AG08396 (cell line): ENCODE measurements around the gene RHCG.

Experiments
- DNase-seq: peaks from one replicate; pipeline ENCODE4 v3.0.0; 2012; ENCODE audit warnings: low spot score, mixed read lengths

Gene RHCG

DNA sequence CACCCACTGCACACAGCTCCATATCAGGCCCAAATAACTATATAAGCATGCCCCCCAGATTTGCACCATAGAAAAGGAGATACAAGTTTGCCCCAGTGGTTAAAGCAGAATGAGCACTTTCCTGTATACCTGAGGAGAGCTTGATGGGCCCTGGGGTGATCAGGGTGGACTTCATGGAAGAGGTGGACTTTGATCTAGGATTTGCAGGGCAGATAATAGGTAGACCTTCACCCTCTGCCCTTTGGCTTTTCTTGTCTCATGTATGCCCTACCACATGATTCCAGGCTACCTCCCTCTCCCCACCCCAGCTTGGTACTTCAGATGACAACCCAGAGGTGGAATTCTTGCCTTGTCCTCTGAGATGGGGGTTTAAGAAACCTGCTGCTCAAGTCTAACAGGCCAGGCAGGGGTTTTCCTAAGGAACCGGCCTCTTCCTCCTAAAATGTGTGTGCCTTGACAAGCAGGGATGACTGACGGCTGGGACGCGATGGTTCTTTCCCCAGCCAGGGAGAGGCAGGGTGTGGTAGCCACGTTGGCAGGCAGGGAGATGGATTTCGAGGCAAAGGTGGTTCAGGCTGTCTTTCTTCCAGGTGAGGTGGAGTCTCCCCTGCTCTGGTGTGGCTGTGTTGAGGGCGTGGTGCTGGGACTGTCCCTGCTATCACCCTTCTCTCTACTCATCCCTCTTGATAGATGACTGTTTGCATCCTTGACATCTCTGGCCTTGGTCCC, 6.6 kb upstream of the RHCG start:
- DNase-seq: no peak

DNA sequence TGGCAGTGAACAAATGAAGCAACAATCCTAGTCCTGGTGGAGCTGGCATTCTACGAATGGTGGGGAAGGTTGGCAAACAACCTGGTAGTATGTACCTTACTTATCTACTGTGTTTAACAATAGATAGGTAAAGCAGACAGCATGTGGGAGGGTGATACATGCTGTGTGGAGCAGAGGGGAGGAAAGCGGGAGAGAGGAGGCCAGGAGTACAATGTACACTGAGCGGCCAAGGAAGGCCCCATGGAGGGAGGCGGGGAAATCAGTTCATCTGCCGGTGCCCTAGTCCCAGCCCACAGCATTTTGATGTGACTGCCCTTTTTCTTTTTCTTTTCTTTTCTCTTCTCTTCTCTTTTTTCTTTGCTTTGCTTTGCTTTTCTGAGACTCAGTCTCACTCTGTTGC, 5.3 kb upstream of the RHCG start:
- no peak for DNase-seq

DNA sequence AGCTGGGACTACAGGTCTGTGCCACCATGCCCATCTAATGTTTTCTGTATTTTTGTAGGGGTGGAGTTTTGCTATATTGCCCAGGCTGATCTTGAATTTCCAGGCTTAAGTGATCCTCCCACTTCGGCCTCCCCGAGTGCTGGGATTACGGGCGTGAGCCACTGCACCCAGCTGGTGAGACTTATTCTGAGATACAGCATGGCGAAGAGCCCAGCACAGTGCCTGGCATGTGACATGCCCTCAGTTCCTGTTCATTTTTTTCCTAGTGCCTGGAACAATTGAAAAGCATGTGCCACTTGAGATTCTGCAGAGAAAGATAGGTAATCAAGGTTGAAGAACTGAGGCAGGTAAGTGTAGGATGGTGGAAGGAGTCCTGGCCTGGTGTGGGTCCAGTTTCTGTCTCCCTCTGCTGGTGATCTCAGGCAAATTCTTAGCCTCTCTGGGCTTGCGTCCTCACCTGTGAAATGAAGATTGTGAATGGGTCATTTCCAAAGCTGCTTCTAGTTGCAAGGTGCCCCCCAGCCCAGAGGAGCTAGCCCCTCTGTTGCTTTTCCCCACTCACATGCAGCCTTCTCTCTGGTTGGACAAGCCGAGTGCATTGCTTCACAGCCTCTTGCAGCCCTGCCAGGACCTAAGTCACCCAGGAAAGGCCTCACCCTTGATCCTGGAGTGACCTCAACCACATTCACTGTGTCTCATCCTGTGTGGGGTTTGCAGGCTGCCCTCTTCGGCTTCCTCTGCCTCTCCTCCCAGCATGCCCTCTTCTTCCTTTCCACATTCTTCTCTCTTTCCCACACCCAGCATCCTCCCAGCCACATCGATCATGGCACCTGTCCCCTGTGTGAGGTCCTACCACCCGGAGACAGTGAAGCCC, 4.3 kb upstream of the RHCG start:
- DNase-seq: no peak

DNA sequence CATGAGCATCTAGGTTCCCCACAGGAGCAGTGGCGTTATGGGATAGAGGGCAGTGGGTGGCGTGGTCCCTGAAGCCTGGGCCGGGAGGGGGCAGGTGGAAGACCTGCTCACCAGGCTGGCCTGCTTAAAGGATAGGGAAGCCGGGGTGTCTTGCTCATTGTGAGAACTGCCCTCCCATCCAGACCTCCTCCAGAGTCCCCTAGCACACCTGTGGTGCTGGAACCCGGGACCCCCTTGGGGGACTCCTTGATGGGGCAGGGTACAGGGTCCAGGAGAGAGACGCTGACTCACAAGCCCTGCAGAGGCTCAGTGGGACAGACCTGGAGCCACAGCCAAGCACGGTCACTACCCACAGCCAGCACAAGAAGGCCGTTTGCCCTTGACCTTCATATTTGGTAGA, 2.8 kb upstream of the RHCG start:
- no peak for DNase-seq

DNA sequence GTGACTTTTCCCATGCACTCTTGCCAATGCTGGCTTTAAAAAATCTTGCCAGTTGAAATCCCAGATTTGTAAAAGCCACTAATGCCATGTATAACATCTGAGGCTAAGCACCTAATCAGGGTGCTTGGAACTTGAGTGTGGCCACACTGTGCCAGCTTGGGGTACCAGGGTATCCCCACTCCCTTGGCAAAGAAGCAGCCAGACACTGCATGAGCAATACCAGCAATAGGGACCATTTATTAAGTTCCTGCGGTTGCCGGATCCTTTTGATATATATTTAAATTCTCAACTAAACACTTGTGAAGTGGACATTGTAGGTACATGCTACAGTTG, 2.2 kb upstream of the RHCG start:
- DNase-seq: no peak

DNA sequence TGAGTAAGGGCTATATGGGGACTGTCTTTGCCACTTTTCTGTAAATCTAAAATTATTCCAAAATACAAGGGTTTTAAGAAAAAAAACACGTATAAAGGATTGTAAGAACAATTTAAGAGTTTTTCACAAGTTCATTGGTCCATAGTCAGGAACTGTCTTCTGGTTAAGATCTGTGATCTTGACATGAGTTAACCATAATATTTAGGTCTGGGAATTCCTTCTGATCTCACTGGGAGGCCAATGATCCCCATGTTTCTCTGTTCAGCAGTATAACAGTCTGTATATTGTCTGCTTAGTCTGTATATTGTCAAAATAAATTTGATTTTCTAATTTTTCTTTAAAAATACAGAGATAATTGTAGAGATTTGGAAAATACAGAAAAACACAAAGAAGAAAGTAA, 848 bp upstream of the RHCG start:
- no peak for DNase-seq

DNA sequence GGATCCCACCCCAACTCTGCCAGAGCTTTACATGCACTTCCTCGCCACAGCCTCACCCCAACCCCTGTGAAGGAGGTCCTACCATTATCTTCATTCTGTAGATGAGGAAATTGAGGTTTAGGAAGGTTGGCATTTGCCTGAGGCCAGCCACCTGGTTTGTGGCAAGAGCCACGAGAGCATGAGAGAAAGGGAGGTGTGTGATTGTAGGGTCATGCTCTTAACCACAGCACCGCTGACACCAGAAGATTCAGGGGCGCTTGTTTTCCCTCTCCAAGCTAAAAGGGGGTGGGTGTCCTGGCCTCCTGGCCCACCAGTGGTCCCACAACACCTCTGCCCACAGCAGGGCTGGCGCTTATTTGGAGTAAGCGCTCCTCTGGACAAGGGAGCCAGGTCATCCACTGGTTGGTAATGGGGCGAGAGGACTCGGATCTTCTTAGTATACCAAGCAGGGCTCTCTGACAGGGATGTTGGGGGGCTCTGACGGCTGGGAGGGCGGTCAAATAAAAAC, 691 bp downstream of the RHCG start:
- no peak for DNase-seq

DNA sequence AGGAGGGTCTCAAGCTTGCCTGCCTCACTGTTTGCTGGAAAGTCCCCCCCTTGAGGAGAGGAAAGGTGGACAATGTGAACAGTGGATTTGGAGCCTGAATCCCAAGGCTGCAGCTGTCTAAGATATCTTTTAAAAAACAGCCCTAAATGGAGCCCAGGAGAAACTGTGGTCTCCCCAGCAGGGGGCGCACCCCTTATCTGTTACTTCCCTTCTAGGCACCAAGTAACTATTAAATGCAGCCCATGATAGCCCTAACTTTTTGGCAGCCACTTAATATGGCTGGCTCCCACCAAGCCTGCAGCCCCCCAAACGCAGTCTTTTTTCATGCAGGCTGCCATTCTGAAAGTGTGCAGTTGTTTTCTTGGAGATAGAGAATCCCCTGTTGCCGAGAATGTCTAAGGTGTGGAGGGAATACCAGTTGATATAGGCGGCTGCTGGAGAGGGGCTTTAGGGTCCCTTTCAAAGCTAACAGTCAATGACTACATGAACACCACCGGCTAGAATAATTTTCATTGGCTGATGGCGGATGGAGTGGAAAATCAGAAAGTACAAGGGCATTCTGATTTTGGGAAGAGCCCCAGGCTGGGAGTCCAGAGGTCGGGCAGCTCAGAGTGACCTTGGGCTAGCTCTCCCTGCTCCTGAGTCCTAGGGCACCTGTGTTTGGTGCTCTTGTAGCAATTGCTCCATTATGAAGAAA, 1.3 kb downstream of the RHCG start:
- DNase-seq: no peak

DNA sequence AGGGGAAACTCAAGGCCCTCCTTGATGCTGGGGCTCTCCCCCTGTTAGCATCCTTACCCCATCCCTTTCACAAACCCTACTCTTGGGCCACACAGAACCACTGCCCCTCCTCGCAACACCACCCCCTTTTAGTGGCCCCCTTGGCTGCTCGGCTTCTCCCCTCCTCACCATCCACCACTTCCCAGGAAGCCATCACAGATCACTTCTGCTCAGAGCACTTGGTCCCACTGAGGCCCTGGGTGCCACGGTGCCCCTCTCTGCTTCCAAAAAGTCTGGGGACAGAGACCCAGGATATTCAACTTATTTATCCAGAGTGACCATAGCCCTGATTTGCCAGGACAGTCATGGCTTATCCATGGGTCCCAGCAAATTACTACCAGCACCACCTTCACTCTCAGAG, 2.4 kb downstream of the RHCG start:
- DNase-seq: no peak

DNA sequence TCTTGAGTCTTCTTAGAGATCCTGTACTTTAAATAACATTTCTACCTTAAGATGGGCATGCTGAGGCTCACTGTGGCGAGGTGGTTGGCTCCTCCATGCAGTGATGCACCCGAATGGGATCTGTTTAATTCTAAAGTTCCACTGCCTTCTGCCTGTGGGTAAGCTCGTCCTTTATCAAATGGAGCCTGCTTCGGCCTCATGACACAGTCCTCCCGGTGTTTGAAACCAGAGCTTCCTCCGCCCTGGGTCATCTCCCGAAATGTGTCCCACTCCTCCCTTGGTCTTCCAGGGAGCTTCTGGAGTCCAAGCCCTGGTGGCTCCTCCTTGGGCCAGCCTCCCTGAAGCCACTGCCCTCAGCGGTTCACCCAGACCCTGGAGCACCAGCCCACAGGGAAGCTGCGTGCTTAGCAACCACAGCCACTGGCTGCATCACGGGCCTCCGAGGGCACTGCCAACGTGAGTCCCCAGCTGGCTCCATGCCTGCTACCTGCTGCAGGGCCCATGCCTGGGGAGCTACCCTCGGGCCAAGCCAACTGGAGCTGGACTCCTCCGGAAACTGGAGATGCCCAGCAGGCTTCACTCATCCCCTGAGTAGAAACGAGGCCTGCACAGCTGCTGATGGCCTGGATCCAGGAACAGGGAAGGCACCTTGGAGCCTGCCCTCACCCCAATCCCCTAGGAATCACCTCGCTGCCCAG, 3.3 kb downstream of the RHCG start:
- DNase-seq: no peak

DNA sequence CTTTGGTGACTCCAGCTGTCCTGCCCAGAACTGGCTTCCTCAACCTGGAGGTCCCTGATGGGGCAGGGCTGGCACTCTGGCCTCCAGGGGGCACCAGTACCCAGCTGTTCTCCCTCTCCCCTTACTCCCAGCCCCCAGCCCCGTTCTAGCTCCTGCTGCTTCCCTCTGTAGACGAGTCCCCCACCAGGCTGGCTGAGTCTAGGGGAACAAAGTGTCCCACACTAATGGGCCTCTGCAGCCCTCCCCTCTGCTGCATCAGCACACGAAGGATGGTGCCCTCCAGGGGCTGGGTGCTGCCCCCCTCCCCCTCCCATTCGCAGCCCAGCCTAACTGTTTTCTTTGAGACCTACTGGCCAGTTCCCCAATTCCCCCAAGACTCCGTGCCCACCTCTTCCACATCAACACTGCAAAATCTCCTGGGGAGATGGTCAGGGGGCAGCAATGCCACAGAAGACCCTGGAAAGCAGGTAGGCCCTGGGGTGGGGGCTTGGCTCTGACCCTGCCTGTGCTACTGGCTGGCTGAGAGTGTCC, 4.2 kb downstream of the RHCG start:
- DNase-seq: no peak

DNA sequence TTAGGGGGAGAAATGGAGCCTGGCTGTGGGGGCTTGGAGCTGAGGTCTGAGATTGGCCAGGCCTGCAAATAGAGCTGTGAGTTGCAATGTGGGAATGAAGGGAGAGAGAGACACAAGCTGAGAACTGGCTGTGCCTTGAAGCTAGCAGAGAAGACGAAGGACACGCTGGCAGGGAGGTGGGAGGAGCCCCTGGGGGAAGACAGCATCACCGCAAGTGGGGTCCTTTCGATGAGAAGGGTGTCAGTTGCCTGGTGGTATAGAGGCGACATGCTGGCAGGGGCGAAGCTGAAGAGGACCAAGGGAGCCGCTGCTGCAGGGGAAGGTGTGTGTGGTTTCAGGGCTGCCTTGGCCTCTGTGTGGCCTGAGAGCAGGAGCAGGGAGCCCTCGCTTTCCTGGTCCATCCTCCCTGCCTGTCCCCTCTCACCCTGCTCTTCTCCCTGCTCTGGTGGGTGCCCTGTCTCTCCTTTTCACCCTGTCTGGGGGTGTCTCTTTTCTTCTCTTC, 5.5 kb downstream of the RHCG start:
- no peak for DNase-seq

DNA sequence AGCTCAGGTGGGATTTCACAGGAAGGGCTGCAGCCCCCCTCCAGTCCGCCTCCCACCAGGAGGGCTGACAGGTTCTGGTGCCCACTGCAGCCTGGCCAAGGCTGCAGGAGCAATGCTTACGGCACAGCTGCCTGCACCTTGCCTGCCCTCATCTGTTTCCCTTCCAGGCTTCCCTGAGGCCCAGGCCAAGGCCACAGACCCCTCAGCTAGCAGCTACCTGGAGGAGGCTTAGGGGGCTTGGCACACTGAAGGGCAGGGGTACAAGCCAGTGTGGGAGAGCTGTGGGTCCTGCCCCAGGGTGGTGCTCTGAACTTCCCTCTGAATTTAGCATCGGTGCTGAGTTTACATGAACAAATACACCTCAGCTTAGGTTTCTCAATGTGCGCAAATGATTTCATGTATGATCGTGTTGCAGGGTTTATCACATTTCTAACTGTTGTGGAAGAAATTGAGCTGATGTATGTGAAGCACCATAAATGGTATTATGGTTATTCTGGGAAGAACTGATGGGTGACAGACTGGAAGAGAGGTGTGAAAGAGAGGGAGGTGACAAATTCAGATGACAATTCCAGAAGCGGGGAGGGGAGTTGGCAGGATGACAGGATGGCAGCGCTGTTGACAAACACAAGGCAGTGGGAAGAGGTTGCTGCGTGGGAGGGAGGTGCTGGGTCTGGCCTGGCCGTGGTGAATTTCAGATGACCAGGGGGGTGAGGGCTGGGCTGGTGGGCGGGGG, 6.1 kb downstream of the RHCG start:
- no peak for DNase-seq

DNA sequence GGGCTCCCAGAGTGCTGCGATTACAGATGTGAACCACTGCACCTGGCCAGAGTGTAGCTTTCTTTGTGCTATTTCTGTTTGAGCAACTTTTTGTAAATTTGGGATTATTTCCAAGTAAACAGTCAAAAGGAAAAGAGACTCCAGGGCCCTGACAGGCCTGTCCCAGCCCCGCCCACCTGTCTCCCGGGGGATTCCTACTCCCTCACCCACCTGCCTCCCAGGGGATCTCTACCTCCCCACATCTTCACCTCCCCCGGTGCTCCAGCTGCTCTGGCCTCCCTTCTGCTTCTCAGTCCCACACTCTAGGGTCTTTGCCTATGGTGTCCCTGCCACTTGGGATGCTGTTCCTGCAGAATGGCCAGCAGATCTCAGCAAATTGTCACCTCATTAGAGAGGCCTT, 7.0 kb downstream of the RHCG start:
- no peak for DNase-seq

DNA sequence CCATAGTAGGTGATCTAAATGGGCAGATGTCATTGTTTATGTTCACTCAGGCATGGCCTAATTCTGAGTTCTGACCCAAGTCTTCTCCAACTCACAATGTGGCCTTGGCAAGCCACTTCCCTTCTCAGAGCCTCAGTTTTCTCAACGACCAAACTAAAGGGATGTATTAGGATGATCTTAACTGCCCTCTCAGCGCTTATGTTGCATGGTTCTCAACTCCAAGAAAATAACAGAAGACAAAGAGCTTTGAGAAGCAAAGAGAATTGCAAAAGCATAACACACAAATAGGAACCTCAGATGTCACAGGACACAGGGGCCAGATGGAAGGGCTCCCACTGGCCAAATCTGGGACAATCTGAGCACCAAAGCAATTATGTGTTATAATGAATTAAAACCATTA, 8.6 kb downstream of the RHCG start:
- no peak for DNase-seq

DNA sequence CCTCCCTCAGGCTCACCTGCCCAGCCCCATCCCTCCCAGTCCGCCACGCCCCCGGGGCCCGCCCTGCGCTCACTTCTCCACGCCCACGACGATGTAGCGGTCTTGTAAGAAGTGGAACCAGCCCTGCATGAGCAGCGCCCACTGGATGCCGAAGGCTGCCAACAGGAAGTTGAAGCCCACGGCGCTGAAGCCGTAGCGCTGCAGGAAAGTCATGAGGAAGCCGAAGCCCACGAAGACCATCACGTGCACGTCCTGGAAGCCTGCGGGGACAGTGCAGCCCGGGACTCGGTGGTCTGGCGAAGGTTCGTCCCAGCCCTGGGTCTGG, 9.7 kb downstream of the RHCG start:
- no peak for DNase-seq

DNA sequence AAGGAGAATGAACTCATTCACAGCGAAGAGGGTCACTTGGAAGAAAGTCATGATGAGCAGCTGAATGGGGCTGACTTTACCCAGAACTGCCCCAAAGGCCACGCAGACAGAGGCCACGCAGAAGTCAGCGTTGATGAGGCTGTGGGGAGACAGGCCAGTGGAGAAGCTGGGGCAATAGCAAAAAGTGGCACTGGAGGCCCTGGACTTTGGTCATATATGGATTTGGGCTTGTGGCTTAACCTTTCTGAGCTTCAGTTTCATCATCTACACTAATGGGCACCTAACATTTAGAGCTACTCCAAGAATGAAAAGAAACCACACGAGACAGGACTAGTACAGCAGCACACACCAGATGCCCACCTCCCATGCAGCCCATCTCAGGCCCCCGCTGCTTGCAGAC, 13.3 kb downstream of the RHCG start:
- no peak for DNase-seq

DNA sequence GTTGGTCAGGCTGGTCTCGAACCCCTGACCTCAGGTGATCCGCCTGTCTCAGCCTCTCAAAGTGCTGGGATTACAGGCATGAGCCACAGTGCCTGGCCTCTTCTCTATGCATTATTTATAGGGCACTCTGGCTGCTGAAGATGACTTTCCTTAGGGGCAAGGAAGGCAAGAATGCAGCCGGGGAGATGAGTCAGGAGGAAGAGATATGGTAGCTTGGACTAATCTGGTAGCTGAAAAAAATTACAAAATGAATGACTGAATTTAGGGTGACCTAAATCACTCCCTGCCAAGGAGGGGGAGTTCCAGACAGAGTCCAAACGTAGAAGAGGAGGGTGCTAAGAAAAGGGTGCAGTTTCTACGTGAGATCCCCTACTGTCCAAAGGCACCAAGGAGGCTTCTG, 14.2 kb downstream of the RHCG start:
- DNase-seq: no peak

DNA sequence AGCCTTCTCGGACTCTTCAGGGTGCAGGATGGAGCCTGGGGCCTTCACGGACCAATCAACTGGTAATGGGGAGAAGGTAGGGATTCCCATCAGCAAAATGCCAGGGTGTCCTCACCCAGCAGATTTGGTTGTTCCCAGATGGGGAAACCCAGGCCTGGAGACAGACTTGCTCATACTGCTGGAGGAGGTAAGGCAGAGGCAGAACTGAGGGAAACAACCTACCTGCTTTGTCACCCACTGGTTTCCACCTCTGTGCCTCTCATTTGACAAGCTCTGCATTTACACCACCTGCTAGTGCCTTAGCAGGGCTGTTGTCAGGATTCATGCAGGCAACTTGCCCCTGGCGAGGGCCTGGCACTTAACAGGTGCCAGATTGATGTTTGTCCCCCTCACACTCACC, 15.9 kb downstream of the RHCG start:
- no peak for DNase-seq

DNA sequence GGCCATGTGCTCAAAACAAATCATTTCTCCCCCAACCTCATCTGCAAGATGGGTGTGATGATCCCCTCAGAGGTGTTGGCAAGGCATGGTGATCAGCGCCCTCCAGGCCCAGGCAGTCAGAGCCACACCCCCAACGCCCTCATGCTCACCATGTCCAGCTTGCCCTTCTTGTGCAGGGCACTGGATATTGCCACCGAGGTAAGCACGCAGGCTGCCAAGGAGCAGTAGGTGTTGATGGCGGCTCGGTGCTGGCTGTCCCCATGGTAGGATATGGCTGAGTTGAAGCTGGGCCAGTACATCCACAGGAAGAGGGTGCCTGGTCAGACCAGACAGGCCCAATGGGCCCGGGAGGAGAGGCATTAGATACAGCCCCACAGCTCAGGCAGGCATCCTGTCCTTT, 17.2 kb downstream of the RHCG start:
- no peak for DNase-seq
